CD14-positive monocyte (primary cell): ENCODE results near the gene PLVAP. TPM values are rescaled to one million over a fixed set of nuclear protein-coding genes. Genes with fewer than 3 reads are reported as not detected.

Experiments
- DNase-seq, 3 donors: peaks; one replicate each; pipeline ENCODE4 v3.0.0-alpha.2; 2011 to 2022
- H2AFZ ChIP-seq: 2 replicates; pipeline ENCODE4 v1.6.0; 2012; ENCODE audit warnings: mild to moderate bottlenecking, low read depth, low read length, inconsistent platforms; ENCODE audit not compliant: insufficient read depth, poor library complexity, severe bottlenecking
- H3K27ac ChIP-seq, 2 donors: 1 replicate in 1 of 2; 2 replicates in 1 of 2; pipeline ENCODE4 v1.5.1; 2012 to 2013; ENCODE audit warnings: low read length in 2 of 2, control low read depth in 1 of 2, inconsistent platforms in 1 of 2, low read depth in 1 of 2, mild to moderate bottlenecking in 1 of 2
- H3K27me3 ChIP-seq, 2 donors: one replicate each; pipeline versions ENCODE4 v1.6.0 to v1.6.1; 2011 to 2013; ENCODE audit warnings: low read length in 2 of 2; ENCODE audit not compliant: control insufficient read depth in 2 of 2, insufficient read depth in 2 of 2
- H3K36me3 ChIP-seq, 2 donors: replicated peaks in 1 of 2; 1 replicate in 1 of 2; 2 replicates in 1 of 2; pipeline versions ENCODE4 v1.5.1 to v1.6.1; 2012 to 2013; ENCODE audit warnings: low read length in 2 of 2, control low read depth in 1 of 2, inconsistent platforms in 1 of 2, mild to moderate bottlenecking in 1 of 2; ENCODE audit not compliant: insufficient read depth in 2 of 2, control insufficient read depth in 1 of 2
- H3K4me1 ChIP-seq, 2 donors: 1 replicate in 1 of 2; 2 replicates in 1 of 2; pipeline versions ENCODE4 v1.5.1 to v1.6.1; 2012 to 2013; ENCODE audit warnings: low read length in 2 of 2, control low read depth in 1 of 2, inconsistent platforms in 1 of 2, mild to moderate bottlenecking in 1 of 2, moderate library complexity in 1 of 2; ENCODE audit not compliant: insufficient read depth in 2 of 2, control insufficient read depth in 1 of 2
- H3K4me2 ChIP-seq: replicated peaks from 2 replicates; pipeline ENCODE3; 2012; ENCODE audit warnings: low read length, moderate library complexity, mild to moderate bottlenecking; ENCODE audit not compliant: poor library complexity, severe bottlenecking; ENCODE audit errors: extremely low read depth
- H3K4me3 ChIP-seq, 3 experiments: fragments of 200-600 bp in 1 of 3; sonication (generic) in 1 of 3; replicated peaks in 1 of 3; 1 replicate in 2 of 3; 2 replicates in 1 of 3; pipeline ENCODE4 v1.5.1; 2011 to 2013; ENCODE audit warnings: low read length in 3 of 3, mild to moderate bottlenecking in 3 of 3, control low read depth in 2 of 3, low read depth in 2 of 3, inconsistent platforms in 1 of 3, moderate library complexity in 1 of 3
- H3K79me2 ChIP-seq: 2 replicates; pipeline ENCODE4 v1.6.0; 2012; ENCODE audit warnings: mild to moderate bottlenecking, control low read depth, inconsistent platforms, low read length, moderate library complexity; ENCODE audit not compliant: insufficient read depth
- H3K9ac ChIP-seq: 2 replicates; pipeline ENCODE4 v1.6.0; 2017; ENCODE audit warnings: low read length, mild to moderate bottlenecking; ENCODE audit not compliant: insufficient read depth, poor library complexity, severe bottlenecking
- H3K9me3 ChIP-seq, 2 donors: replicated peaks in 1 of 2; 1 replicate in 1 of 2; 2 replicates in 1 of 2; pipeline versions ENCODE4 v1.5.1 to v1.6.1; 2012 to 2013; ENCODE audit warnings: low read length in 2 of 2, control low read depth in 1 of 2; ENCODE audit not compliant: control insufficient read depth in 1 of 2, insufficient read depth in 1 of 2
- H4K20me1 ChIP-seq: 2 replicates; pipeline ENCODE4 v1.6.0; 2012; ENCODE audit warnings: mild to moderate bottlenecking, low read length, control low read depth, moderate library complexity; ENCODE audit not compliant: insufficient read depth
- H3K27ac Mint-ChIP-seq, 7 donors: one replicate each; pipeline ENCODE4 v1.8.0; 2020; ENCODE audit warnings: mild to moderate bottlenecking in 7 of 7, mixed read lengths in 7 of 7, moderate library complexity in 6 of 7, inconsistent platforms in 2 of 7
- H3K27me3 Mint-ChIP-seq, 3 donors: one replicate each; pipeline ENCODE4 v1.8.0; 2021 to 2022; ENCODE audit warnings: low read depth in 3 of 3, mild to moderate bottlenecking in 3 of 3, mixed read lengths in 3 of 3, moderate library complexity in 3 of 3, inconsistent platforms in 1 of 3
- H3K36me3 Mint-ChIP-seq, 2 donors: one replicate each; pipeline ENCODE4 v1.8.0; 2020; ENCODE audit warnings: mixed read lengths in 2 of 2, inconsistent platforms in 1 of 2, mild to moderate bottlenecking in 1 of 2
- H3K4me1 Mint-ChIP-seq: one replicate; pipeline ENCODE4 v1.8.0; 2020; ENCODE audit warnings: mild to moderate bottlenecking, mixed read lengths
- H3K4me3 Mint-ChIP-seq, 2 donors: one replicate each; pipeline ENCODE4 v1.8.0; 2020; ENCODE audit warnings: mild to moderate bottlenecking in 2 of 2, mixed read lengths in 2 of 2, moderate library complexity in 1 of 2
- H3K9me3 Mint-ChIP-seq, 7 donors: one replicate each; pipeline ENCODE4 v1.8.0; 2020 to 2022; ENCODE audit warnings: mixed read lengths in 7 of 7, mild to moderate bottlenecking in 6 of 7, moderate library complexity in 6 of 7, inconsistent platforms in 2 of 7
- CTCF ChIP-seq: fragments of 200-600 bp; IDR thresholded peaks from one replicate; pipeline ENCODE4 v1.8.0; 2022; ENCODE audit warnings: antibody characterized with exemption, mild to moderate bottlenecking
- WGBS: methylation state at CpG from one replicate; pipeline ENCODE4 v1.1.5; 2013; ENCODE audit warnings: missing lambda C conversion rate; ENCODE audit not compliant: insufficient coverage; 5-methylcytosine and 5-hydroxymethylcytosine counted together
- intact Hi-C, 2 donors: fragments of 100-400 bp; cut with micrococcal nuclease; formaldehyde crosslinking; loops; one replicate each; pipeline versions ENCODE4 v1.15.0 to v1.15.1; 2023
- polyA plus RNA-seq, 3 donors: library from polyadenylated mRNA; depleted of rRNA in 1 of 3; unstranded in 2 of 3; stranded (reverse) in 1 of 3; fragments of 300-500 nt in 2 of 3; fragments of >200 nt in 1 of 3; fragmentation: Illumina TruSeq in 2 of 3; gene quantifications; 1 replicate in 2 of 3; 2 replicates in 1 of 3; pipeline ENCODE4 v1.2.3, GENCODE V29; 2012 to 2021

Gene PLVAP
- polyA plus RNA-seq, 3 donors = 0.08 to 0.81 TPM; not detected in 1

DNA sequence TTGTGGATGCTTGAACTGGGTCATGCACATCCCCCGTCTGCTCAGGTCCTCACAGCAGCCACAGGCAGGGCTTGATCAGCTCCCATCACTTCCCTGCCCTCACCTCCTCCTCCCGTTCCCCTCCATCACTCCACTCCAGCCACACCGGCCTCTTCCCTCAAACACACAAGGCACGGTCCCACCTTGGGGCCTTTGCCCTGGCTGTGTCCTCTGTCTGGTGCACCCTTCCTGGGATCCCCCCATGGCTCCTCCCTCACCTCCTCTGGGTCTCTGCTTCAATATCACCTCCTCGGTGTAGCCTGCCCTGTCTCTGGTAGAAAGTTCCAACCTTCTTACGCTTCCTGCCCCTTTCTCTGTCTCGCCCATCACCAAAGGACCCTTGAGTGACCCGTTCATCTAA is 23.8 kb downstream of the PLVAP start:
- Histone ChIP-seq H4K20me1 (no peaks in the 10 kb centered on the region), H3K9ac (no peak overlapping the region), H3K27me3 (peaks cover 0 to 14% of the 10 kb centered on the region in 2 donors), H3K27ac (no peak overlapping the region), H3K4me2 (no peak overlapping the region), H3K4me1 (peaks cover 3 to 5% of the 10 kb centered on the region in 2 donors), H3K9me3 (no peaks in the 10 kb centered on the region), H3K79me2 (no peaks in the 10 kb centered on the region), H2AFZ (peak overlapping the region; percentile 41), H3K36me3 (no peaks in the 10 kb centered on the region), H3K4me3 (no peak overlapping the region)
- Mint-ChIP-seq H3K36me3 (no peaks in the 10 kb centered on the region), H3K27ac (peak overlapping the region in 1 of 7 donors; percentile 39), H3K4me1 (peaks cover 22% of the 10 kb centered on the region), H3K4me3 (no peak overlapping the region), H3K9me3 (peaks cover 0 to 3% (median 0%) of the 10 kb centered on the region in 7 donors), H3K27me3 (peaks cover 14 to 43% (median 36%) of the 10 kb centered on the region in 3 donors)
- intact Hi-C loops = no loop called here
- no peak for DNase-seq
- TF ChIP-seq CTCF = no peak
- 91% methylated on average over 8 of the region's 8 CpGs for WGBS

DNA sequence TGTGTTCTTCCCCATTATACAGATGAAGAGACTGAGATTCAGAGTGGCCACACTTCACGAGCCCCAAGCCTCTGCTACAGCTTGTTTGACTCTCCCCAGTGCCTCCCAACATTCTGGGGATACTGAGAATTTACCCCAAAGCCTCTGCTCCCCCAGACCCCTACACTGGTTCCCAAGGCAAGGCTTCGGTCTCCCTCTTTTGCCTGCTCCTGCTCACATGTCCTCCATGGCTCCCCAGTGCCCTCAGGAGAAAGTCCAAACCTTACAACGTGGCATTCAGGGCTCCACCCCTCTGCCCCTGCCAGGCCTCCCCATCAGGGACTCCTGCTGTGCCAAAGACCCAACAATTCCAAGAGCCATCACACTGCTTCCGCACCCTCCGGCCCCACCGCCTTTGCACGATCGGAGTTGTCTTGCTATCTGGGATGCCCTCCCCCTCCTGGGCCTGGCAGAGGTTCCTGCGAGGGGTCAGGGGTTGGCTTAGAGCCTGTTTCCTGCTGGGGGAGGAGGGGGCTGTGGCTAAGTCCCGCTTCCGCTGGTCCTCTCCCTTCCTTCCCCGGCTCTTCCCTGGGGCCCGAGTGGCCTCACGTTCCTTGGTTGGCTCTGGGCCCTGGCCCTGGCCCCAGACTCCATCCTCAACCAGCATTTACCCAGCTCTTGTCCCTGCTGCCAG is 24.4 kb downstream of the PLVAP start:
- H3K27ac ChIP-seq = no peak overlapping the region

More for the DNA sequence above, 24.4 kb downstream of the PLVAP start:
- Histone ChIP-seq H3K27me3 (peaks cover 0 to 17% of the 10 kb centered on the region in 2 donors), H3K36me3 (no peaks in the 10 kb centered on the region), H2AFZ (peak overlapping the region; percentile 41), H3K4me1 (peaks cover 3 to 5% of the 10 kb centered on the region in 2 donors), H3K4me3 (no peak overlapping the region), H3K9me3 (no peaks in the 10 kb centered on the region), H3K4me2 (no peak overlapping the region), H4K20me1 (no peaks in the 10 kb centered on the region), H3K79me2 (no peaks in the 10 kb centered on the region), H3K9ac (no peak overlapping the region)
- TF ChIP-seq CTCF = no peak
- Mint-ChIP-seq H3K4me3 (no peak overlapping the region), H3K36me3 (no peaks in the 10 kb centered on the region), H3K4me1 (peaks cover 22% of the 10 kb centered on the region), H3K27me3 (peaks cover 16 to 49% (median 43%) of the 10 kb centered on the region in 3 donors), H3K9me3 (peaks cover 0 to 3% (median 0%) of the 10 kb centered on the region in 7 donors), H3K27ac (no peak overlapping the region)
- 39% methylated on average over 6 of the region's 14 CpGs for WGBS
- intact Hi-C loops = no loop called here
- no peak for DNase-seq
